ENCODE results near the gene XYLT1.

GRCh38 chr16:17348826-17349225 lies 121.9 kb downstream of the XYLT1 start:
- no peak for TF ChIP-seq POLR2A (IDR thresholded peaks at IDR 0.05)
- no peak for TF ChIP-seq CTCF (IDR thresholded peaks at IDR 0.05)
- TF ChIP-seq POLR2AphosphoS5 (IDR thresholded peaks at IDR 0.05; ENCODE audit: insufficient read depth in 1 of 2, low read depth in 1 of 2) = no peak

Measured in vagina (tissue), 2 donors.